HG02943 (cell line): ENCODE results near the gene TDRD3.

Source experiments
- ATAC-seq: cut with Tn5 transposase; IDR thresholded peaks from one replicate; pipeline ENCODE4 v1.9.1; 2021; ENCODE audit warnings: mild to moderate bottlenecking, low read depth, moderate library complexity; ENCODE audit not compliant: unreplicated experiment

The TDRD3 gene

DNA sequence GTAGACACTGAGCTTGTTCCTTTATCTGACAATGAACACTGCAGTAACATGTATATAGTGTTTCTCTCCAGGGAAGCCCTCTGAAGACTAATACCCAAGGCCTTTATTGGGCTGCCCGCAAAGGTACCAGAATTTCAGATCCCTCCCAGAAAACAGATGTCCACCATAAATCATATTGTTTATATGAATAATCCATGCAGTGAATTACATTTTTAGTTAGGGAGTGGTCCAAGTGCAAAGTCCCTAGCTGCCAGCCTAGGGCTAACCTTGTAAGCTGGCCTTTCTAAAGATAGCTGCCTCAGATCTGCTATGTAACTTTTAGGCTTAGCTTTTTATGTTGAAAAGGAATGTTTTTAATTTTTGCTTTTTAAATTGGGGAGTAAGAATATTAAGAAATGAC, 44.7 kb downstream of the TDRD3 start:
- no peak for ATAC-seq

DNA sequence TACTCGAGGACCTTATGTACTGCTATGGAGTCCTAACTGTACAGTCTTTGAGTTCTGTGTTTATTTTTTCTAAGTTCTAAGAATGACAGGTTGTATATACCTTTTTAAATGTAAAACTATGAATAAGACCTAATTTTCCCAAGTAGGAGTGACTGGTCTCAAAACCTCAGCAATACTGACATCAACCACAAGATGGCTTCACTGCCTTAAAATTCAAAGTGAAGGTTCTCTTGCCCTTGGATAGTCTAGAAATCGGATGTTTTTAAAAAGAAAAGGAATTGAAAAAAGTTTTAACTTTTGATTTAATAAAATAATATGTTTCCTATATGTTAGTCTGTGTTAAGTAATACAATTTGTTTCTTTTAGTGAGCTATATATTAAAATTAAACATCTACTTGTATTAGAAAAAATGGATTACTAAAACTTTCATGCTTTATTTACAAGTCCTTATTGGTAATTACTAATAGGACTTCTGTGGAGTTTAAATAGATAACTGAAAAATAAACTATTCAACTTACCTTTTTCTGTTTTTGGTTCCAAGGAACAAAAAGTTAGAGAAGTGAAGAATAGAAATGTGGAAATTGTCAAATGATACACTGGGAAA, 52.0 kb downstream of the TDRD3 start:
- ATAC-seq = peak; percentile 87

DNA sequence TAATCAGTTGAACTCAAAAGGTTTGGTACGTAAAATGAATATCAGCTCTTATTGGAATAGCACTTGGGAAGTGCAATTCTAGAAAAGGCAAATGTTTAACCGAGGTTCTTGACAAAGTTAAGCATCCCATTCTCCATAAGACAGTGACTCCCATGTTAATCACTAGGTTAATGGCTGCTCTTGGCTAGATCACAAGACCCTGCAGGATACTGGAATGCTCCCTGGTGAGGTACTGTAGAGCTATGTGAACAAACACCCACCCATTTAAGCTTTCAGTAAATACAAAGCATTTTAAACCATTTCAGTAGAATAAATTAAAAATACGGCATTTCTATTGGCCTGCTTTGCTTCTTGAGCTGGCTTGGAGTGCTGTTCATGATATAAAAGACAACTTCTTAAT, 56.5 kb downstream of the TDRD3 start:
- no peak for ATAC-seq

DNA sequence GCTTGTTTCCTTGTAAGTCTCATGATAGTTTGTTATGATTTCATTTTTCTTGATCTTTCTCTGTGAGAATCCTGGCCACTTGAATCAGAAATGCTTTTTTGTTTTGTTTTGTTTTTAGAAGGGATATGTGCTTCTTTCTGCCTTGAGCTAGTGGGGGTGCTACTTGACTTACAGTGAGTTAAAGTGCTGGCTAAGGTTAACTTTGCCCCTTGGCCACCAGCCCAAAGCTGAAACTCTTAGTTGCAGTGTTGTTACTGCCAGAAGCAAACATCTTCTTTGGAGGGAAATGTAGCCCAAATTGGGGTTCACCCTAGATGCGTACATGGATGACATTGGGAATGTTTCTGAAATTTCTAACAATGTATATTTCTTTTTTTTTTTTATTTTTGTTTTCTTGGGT, 57.4 kb downstream of the TDRD3 start:
- no peak for ATAC-seq

DNA sequence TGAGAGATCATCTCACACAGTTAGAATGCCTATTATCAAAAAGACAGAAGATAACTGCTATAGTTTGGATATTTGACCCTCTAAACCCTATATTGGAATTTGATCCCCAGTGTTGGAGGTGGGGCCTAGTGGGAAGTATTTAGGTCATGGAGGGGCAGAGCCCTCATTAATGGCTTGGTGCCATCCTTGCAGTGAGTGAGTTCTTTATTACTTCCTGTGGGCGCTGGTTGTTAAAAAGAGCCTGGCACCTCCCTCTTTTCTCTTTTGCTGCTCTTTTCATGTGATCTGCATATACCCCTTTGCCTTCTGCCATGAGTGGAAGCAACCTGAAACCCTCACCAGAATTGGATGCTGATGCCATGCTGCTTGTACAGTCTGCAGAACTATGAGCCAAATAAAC, 66.8 kb downstream of the TDRD3 start:
- no peak for ATAC-seq

DNA sequence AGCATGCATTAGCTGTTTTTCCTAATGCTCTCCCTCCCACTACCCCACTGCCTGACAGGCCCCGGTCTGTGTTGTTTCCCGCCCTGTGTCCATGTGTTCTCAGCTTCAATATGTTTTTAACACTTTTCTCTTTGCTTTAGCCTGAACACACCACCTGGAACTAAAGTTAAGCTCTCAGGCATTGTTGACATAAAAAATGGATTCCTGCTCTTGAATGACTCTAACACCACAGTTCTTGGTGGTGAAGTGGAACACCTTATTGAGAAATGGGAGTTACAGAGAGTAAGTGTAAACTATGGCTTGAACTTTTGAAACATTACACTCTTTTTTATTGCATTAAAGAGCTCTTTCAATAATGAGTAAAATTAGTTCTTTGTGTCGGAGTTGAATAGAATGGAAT, 70.1 kb downstream of the TDRD3 start:
- no peak for ATAC-seq

DNA sequence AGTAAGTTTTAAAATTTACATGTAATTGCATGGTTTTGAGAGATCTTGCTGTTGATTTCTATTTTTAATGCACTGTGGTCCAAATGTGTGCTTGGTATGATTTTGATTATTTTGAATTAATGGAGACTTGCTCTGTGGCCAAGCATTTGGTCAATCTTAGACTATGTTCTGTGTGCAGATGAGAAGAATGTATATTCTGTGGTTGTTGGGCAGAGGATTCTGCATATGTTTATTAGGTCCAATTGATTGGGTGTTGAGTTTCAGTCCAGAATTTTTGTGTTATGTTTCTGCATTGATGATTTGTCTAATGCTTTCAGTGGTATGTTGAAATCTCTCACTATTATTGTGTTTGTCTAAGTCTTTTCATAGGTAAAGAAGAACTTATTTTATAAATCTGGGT, 82.3 kb downstream of the TDRD3 start:
- no peak for ATAC-seq

DNA sequence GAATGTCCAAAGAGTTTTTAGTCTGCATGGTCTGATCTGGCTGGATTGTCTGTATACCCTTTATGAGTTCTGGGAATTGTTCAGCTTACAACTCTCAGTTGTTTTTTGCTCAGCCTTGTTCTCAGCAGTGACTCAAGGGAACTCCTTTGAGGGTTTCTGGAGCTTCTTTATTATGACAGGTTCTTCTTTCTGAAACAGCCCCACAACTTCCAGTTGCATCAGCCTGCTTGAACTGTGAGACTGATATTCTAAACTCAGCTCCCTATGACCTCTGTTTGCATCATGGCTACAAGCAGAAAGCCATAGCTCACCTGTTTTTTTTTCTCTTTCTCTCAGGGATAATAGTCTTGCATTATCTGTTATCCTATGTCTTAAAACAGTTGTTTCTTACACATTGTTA, 85.0 kb downstream of the TDRD3 start:
- no peak for ATAC-seq

DNA sequence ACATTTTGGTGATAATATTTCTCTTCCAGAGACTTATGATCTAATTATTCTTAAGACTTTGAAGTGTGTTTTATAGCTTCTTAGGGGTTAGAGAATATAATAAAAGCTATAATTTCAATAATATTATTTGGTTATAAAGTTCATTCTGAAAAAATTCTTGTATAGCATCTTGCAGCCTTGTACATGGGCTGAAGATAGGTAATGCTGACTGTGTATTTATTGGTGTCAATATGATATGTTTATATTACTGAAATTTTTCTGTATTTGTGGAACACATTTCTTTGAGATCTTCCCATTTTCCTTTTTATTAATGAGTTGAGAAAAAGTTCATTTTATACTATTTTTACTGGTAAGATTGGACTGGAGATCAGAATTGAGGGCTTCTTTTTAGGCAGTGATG, 87.8 kb downstream of the TDRD3 start:
- no peak for ATAC-seq

DNA sequence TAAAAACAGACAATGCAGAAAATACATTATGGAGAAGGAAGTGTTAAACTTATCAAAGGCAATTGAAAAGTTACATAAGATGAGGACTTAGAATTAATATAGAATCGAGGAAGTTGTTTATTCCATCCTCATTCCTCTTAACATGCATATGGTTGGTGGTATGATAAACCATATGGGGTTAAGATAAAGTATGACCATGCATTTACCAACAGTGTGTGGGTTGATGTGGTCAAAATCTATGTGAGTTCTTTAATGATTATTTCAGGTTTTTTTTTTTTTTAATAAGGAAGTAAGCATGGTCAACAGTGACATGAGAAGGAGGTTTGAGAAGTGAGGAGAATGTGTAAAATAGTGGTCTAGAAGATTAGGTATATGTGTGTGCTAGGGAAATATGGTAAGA, 94.5 kb downstream of the TDRD3 start:
- ATAC-seq = no peak

DNA sequence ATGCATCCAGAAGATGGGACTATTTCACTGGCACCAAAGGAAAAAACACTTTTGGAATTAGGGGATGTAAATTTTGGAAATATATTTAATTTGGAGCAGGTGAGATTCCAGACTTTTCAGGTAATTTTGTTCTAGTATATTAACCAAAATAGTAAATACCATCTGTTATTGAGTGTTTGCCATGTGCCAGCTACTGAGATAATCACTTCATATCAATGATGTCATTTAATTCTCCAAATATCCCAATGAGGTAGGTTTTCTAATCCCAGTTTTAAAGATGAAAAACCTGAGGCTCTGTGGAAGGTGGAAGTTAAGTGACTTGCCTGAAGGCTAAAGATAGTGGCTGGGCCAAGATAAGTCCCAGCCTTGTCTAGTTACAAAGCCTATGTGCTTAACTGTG, 95.2 kb downstream of the TDRD3 start:
- ATAC-seq = no peak

DNA sequence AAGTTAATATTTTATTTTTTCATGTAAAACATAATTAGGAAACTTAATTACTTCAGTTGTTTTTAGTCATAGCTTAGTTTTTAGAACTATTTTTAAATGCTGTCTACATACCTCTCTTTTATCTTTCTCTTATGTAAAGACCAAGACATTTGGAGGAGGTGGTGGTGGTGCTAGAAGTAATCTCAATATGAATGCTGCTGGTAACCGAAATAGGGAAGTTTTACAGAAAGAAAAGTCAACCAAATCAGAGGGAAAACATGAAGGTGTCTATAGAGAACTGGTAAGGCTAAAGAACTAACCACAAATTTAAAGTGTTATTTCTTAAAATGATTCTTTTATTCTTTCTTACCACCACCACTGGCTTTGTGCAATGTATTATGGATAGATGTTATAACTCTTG, 97.3 kb downstream of the TDRD3 start:
- ATAC-seq = no peak

DNA sequence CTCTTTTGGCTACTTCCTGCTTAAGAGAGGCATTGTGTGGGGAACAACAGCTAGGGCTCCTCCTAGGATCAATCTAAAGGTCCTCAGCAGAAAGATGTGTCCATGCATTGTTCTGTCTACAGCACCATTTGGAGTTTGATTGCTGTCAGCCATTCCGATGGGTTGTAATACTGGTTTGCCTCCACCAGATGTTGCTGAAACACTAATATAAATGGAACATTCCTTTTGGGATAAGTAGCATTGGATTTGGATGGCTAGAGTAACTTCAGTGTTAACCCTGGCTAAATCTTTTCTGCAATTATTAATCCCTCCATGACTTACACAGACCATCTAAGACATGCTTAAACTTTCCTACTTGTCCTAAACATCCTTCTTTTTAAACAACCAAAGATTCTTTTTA, 104.2 kb downstream of the TDRD3 start:
- no peak for ATAC-seq

DNA sequence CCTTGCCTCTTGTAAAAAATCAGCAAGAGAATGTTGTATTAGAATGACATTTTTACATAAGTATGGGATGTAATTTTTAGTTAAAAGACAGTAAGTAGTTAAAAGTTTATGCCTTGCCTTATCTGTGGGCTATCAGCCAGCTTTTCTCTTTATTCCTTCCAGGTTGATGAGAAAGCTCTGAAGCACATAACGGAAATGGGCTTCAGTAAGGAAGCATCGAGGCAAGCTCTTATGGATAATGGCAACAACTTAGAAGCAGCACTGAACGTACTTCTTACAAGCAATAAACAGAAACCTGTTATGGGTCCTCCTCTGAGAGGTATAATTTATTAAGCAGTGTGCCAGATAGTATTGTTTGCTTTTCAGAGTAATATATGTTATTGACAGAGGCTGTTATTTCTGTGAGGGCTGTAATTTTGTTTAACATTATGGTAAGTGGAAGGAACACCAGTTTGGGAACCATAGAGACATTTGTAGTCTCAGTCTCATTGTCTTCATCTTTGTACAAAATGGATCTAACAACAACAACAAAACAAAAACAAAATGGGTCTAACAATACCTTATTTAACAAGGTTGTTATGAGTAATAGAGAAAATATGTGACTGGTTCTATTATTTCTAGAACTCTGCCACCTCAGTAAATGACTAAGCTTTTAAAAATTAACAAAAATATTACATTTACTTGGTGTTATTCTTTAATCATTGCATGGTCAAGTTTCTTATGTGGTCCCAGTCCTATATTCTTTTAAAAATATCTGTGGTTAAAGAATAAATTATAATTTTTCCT, 112.8 kb downstream of the TDRD3 start:
- no peak for ATAC-seq

DNA sequence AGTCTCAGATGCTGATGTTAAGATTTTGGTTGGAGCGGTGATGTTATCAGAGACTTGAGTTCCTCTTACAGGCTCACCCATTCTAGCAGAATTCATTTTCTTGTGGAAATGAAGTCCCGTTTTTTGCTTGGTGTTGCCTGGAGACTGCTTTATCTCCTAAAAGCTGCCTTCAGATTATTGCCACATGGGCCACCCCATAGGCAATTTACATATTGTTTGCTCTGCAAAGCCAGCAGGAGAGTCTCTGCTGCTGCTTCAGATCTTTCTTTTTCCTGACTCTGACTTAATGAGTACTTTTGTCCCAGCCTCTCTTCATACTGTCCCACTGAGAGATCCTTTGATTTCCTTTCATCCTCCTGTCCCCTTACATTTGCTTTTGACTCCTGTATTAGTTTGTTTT, 114.6 kb downstream of the TDRD3 start:
- no peak for ATAC-seq

DNA sequence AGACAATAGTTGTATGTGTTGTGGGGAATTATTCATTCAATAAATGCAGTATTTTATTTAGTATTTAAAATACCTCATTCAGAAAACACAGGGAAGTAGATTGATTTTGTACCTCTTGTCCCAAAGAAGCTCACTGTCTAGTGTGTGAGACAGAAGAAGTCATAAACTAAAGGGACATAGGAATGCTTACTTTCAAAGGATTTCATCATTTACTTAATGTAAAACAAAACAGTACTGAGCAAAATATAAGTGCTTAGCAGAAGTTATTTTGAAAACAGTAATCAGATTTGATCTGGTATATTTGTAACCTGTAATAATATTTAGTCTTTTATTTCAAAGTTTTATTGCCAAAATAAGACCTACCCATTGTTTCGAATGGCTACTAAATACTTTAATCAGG, 117.9 kb downstream of the TDRD3 start:
- no peak for ATAC-seq

DNA sequence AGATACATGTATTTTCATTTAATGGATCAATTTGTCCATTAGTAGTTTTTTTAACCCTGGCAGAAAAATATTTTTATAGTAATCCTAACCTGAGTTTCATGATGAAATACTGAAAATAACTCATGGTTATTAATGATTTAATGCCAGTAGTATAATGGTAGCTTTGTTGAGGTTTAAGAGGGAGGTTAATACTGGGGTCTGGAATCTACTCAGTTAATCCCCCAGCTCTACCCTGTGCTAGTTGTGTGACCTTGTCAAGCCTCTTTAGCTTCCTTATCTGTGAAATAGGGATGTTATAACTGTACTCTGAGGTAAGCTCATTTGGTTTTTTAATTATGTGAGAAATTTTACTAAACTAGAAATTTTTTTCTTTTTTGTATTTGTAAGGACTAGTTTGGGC, 122.5 kb downstream of the TDRD3 start:
- no peak for ATAC-seq

DNA sequence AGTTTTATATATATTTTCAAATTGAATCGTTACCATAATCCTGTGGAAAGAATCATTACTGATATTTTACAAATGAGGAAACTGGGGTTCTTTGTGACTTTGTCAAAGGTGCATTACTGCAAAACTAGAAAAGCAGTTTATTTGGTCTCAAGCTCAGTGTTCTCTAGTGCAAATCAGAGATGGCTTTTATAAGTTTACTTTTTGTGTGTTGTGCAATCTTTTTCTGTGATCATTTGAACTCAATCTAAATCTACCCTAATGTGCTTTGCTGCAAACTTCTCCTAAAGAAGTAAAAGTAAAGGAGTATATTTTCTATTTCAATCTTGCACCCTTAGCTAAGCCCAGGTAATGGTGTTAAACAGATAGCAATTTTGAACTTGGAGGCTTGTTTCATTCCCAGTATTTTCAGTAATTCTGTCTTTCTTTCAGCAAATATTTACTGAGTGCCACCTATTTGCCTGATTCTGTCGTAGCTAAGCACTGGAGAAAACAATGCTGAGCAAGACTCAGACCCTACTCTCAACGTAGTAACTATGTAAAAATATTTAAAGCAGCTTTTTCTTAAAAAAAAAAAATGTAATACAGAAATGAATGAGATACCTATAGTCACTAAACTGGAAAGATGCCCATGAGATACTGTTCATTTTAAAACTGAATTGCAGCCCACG, 124.0 kb downstream of the TDRD3 start:
- ATAC-seq = no peak

DNA sequence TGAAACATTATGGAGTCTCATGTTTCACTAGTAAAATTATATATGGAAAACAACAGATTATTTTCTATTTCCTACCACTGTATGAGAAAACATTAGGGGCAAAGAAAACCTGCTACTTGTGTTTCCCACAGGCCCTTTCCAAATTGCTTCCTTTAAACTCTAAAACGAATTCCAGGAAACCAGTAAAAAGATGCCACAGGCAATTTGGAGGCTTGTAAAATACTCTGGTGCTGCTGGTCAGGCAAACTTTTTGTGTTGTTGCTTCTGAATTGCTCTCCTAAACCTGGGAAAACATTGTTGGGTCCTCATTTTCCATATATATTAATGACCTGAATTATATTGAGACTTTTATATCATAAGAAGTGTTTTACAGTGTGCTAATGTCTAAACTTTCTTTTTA, 141.5 kb downstream of the TDRD3 start:
- ATAC-seq = no peak

DNA sequence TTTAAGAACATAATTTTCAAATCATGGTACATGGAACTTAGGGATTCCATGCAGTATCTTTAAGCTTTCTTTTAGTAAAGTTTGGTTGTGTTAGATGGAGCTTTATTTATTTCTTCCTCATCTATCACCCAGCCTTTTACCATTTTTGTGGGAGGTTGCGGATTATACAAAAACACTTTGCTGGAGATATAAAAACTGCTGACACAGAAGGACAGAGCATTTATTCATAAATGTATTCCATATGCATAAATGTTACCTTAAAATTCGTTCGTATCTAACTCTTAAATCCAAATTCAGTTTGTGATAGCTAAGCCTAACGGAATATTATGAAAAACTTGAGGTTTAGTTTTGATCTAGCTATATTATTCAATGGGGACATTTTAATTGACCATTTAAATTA, 143.3 kb downstream of the TDRD3 start:
- no peak for ATAC-seq

DNA sequence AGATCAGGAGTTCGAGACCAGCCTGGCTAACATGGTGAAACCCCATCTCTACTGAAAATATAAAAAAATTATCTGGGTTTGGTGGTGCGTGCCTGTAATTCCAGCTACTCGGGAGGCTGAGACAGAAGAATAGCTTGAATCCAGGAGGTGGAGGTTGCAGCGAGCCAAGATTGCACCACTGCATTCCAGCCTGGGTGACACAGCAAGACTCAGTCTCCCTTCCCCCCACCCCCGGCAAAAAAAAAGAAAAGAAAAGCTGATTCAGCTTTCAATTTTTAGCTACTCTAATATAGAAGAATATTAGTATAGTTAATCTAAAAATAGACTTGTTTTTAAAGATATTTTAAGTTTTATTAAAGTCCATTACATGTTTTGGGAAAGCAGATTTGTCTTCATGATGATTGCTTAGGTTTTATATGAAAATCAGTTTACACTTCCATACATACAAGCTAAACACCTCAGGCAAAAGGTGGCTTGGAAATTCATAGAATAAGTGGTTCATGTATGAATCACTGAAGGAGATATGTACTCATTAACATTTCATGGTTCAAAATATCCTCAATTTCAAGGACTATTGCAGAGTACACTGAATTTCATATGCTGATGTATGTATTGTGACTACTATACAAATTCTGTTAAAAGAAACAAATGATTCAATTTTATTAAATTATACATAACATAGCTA, 165.2 kb downstream of the TDRD3 start:
- no peak for ATAC-seq
